Right renal pelvis (tissue), 4 donors: Measurements from ENCODE around the gene SEMA6D. TPM values are rescaled to one million over a fixed set of nuclear protein-coding genes. Genes with fewer than 3 reads are reported as not detected.

Experiments used
- DNase-seq, 4 donors: peaks; one replicate each; pipeline ENCODE4 v3.0.0-alpha.2; 2013; ENCODE audit warnings: low read depth in 4 of 4, low spot score in 3 of 4, missing footprints in 1 of 4
- polyA plus RNA-seq, 4 donors: library from polyadenylated mRNA; unstranded; fragments of 120-200 nt; gene quantifications; one replicate each; pipeline ENCODE4 v1.2.1, GENCODE V29; 2013; ENCODE audit not compliant: insufficient read length in 4 of 4

The SEMA6D gene
- polyA plus RNA-seq: 10 to 100 TPM; 29.9 to 39.6 (median 37.7) TPM

- DNase-seq: peak; percentile 54 to 73 (median 66)
Measured at GRCh38 chr15:47717036-47717612, at the start of gene SEMA6D. Gene SEMA6D, plus strand, starts transcription at chr15:47717505. Its CDS starts 42,294 bp downstream, at chr15:47759799.

- no peak for DNase-seq
Measured at GRCh38 chr15:47669221-47669620, 48.1 kb upstream of the SEMA6D start.

- no peak for DNase-seq
Measured at GRCh38 chr15:47670365-47670764, 46.9 kb upstream of the SEMA6D start.

- DNase-seq: no peak
Measured at GRCh38 chr15:47673232-47673761, 44.0 kb upstream of the SEMA6D start.

- no peak for DNase-seq
Measured at GRCh38 chr15:47674586-47675232, 42.6 kb upstream of the SEMA6D start.

- DNase-seq: no peak
Measured at GRCh38 chr15:47675735-47676134, 41.6 kb upstream of the SEMA6D start.

- no peak for DNase-seq
Measured at GRCh38 chr15:47678040-47678439, 39.3 kb upstream of the SEMA6D start.

- DNase-seq: no peak
Measured at GRCh38 chr15:47682661-47683060, 34.6 kb upstream of the SEMA6D start.

- no peak for DNase-seq
Measured at GRCh38 chr15:47685141-47685870, 32.0 kb upstream of the SEMA6D start.

- no peak for DNase-seq
Measured at GRCh38 chr15:47688573-47689086, 28.7 kb upstream of the SEMA6D start.

- DNase-seq: no peak
Measured at GRCh38 chr15:47689660-47690059, 27.6 kb upstream of the SEMA6D start.

GRCh38 chr15:47691882-47692281 lies 25.4 kb upstream of the SEMA6D start:
- DNase-seq: no peak

- no peak for DNase-seq
Measured at GRCh38 chr15:47696351-47696750, 21.0 kb upstream of the SEMA6D start.

GRCh38 chr15:47705281-47705997 lies 11.9 kb upstream of the SEMA6D start:
- no peak for DNase-seq

GRCh38 chr15:47707391-47707790 lies 9.9 kb upstream of the SEMA6D start:
- no peak for DNase-seq

- no peak for DNase-seq
Measured at GRCh38 chr15:47708161-47708980, 8.9 kb upstream of the SEMA6D start.

- DNase-seq: no peak
Measured at GRCh38 chr15:47711655-47712054, 5.7 kb upstream of the SEMA6D start.

GRCh38 chr15:47715402-47715801 lies 1.9 kb upstream of the SEMA6D start:
- no peak for DNase-seq

- no peak for DNase-seq
Measured at GRCh38 chr15:47715856-47716445, 1.4 kb upstream of the SEMA6D start.
